GM21360 (cell line): Measurements from ENCODE around the gene NSUN3.

Experiments used
- ATAC-seq: cut with Tn5 transposase; IDR thresholded peaks from one replicate; pipeline ENCODE4 v1.9.1; 2021; ENCODE audit warnings: mild to moderate bottlenecking, moderate library complexity; ENCODE audit not compliant: unreplicated experiment

The NSUN3 gene

DNA sequence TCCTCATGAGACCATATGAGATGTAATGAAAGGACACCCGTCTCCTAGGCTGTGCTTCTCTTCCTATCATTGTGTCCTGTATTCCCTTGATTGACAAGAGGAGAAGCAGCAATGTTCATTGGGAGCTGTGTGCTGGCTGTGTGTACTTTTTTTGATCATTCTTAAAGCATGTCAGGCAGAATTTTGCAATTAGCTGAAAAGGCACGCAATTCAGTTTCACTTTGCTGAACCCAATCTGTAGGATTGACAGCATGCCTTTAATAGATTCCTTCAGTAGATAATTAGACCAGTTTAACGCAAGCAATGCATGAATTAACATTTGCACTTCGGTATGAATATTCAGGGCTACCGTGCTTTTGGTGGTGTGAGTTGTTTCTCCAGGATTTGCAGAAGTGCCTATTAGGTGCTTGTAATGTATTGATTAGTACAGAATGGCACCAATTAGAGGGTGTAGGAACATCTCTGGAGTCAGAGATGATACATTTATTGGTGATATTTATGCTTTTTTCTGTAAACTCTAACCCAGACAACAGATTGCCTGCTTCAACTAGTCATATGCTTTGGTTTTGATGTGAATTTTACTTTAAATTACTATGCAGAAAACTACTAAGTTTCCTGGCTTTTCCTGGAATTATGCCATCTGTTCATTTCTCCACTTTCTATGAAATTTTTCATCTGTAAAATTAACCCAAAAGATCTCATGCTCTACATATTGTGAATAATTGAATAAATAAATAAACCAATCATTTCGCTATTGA is 114.3 kb downstream of the NSUN3 start:
- ATAC-seq, result no peak
